SH-SY5Y (cell line): ENCODE data around the gene AFP.

Experiments used
- GATA2 ChIP-seq: IDR thresholded peaks from 2 replicates; pipeline ENCODE4 v1.6.1; 2011; ENCODE audit warnings: mild to moderate bottlenecking, low read depth, low read length
- GATA3 ChIP-seq: IDR thresholded peaks from 2 replicates; pipeline ENCODE4 v1.6.1; 2011; ENCODE audit warnings: low read depth, mild to moderate bottlenecking, low read length, moderate library complexity

- TF ChIP-seq GATA2 = no peak
- no peak for TF ChIP-seq GATA3
Measured at GRCh38 chr4:73423184-73423583, 12.8 kb upstream of the AFP start.
